MM.1S (cell line): ENCODE results near the gene PTGR3.

Experiments
- DNase-seq: peaks from one replicate; pipeline ENCODE4 v3.0.0-alpha.2; 2015
- H2AFZ ChIP-seq: fragments of 300-600 bp; sonication (generic); 2 replicates; pipeline ENCODE4 v1.6.0; 2016; ENCODE audit warnings: antibody characterized with exemption, low read length
- H3F3A ChIP-seq: fragments of 300-600 bp; sonication (generic); 2 replicates; pipeline ENCODE4 v1.6.1; 2016; ENCODE audit warnings: mild to moderate bottlenecking, antibody characterized with exemption, low read length, moderate library complexity, mixed read lengths; ENCODE audit not compliant: insufficient read depth
- H3K27ac ChIP-seq: fragments of 300-600 bp; sonication (generic); 2 replicates; pipeline ENCODE4 v1.5.1; 2016; ENCODE audit warnings: mild to moderate bottlenecking, low read length
- H3K27me3 ChIP-seq: fragments of 300-600 bp; sonication (generic); replicated peaks from 2 replicates; pipeline ENCODE4 v1.6.0; 2016; ENCODE audit warnings: low read length; ENCODE audit not compliant: insufficient read depth
- H3K36me3 ChIP-seq: fragments of 300-600 bp; sonication (generic); replicated peaks from 2 replicates; pipeline ENCODE4 v1.6.1; 2016; ENCODE audit warnings: mild to moderate bottlenecking, low read length, mixed read lengths; ENCODE audit not compliant: insufficient read depth
- H3K4me1 ChIP-seq: fragments of 300-600 bp; sonication (generic); 2 replicates; pipeline ENCODE4 v1.6.1; 2016; ENCODE audit warnings: low read length, mixed read lengths
- H3K4me2 ChIP-seq: fragments of 300-600 bp; sonication (generic); 2 replicates; pipeline ENCODE4 v1.6.0; 2016; ENCODE audit warnings: low read depth, low read length
- H3K4me3 ChIP-seq: fragments of 300-600 bp; sonication (generic); 2 replicates; pipeline ENCODE4 v1.5.1; 2016; ENCODE audit warnings: low read length, mixed read lengths
- H3K79me2 ChIP-seq: fragments of 300-600 bp; sonication (generic); 2 replicates; pipeline ENCODE4 v1.6.1; 2016; ENCODE audit warnings: mixed run types, low read length, mixed read lengths
- H3K9ac ChIP-seq: fragments of 300-600 bp; sonication (generic); 2 replicates; pipeline ENCODE4 v1.6.1; 2016; ENCODE audit warnings: low read length, mixed read lengths
- H3K9me2 ChIP-seq: fragments of 300-600 bp; sonication (generic); replicated peaks from 2 replicates; pipeline ENCODE4 v1.6.1; 2016; ENCODE audit warnings: mild to moderate bottlenecking, low read length, mixed read lengths; ENCODE audit not compliant: insufficient read depth
- H3K9me3 ChIP-seq: fragments of 300-600 bp; sonication (generic); replicated peaks from 2 replicates; pipeline ENCODE4 v1.6.1; 2016; ENCODE audit warnings: mild to moderate bottlenecking, low read length, mixed read lengths; ENCODE audit not compliant: insufficient read depth
- H4K20me1 ChIP-seq: fragments of 300-600 bp; sonication (generic); 2 replicates; pipeline ENCODE4 v1.6.1; 2016; ENCODE audit warnings: mild to moderate bottlenecking, low read length, moderate library complexity, mixed read lengths; ENCODE audit not compliant: insufficient read depth
- CTCF ChIP-seq: fragments of 300-600 bp; sonication (generic); IDR thresholded peaks from 2 replicates; pipeline ENCODE4 v1.5.1; 2016; ENCODE audit warnings: antibody characterized with exemption, low read length, mixed read lengths
- EZH2 ChIP-seq: fragments of 300-600 bp; sonication (generic); optimal IDR thresholded peaks from 2 replicates; pipeline ENCODE3; 2017; ENCODE audit warnings: low read depth, mild to moderate bottlenecking, antibody characterized with exemption, low read length, mixed read lengths
- EZH2phosphoT487 ChIP-seq: fragments of 300-600 bp; sonication (generic); IDR thresholded peaks from 2 replicates; pipeline ENCODE4 v1.6.1; 2018; ENCODE audit warnings: antibody characterized with exemption, low read length

PTGR3 gene

GRCh38 chr18:75212751-75213090 is 3.8 kb upstream of the PTGR3 start:
- H3K27ac ChIP-seq, result no peak overlapping the region
- no peaks in the 10 kb centered on the region for H3K27me3 ChIP-seq
- TF ChIP-seq EZH2phosphoT487, result no peak
- TF ChIP-seq EZH2, result no peak
- TF ChIP-seq CTCF, result no peak
- no peak overlapping the region for H3K4me3 ChIP-seq
- H3K36me3 ChIP-seq, result no peaks in the 10 kb centered on the region
- H3K79me2 ChIP-seq, result peaks cover 60% of the 10 kb centered on the region
- peaks cover under 1% of the 10 kb centered on the region; the same call in 1 of the 2 replicates for H3K4me1 ChIP-seq
- no peak for DNase-seq
- H3K9me2 ChIP-seq, result no peaks in the 10 kb centered on the region
- no peaks in the 10 kb centered on the region for H4K20me1 ChIP-seq
- H3F3A ChIP-seq, result peaks cover 21% of the 10 kb centered on the region
- H3K4me2 ChIP-seq, result peak overlapping the region; percentile 70
- H3K9ac ChIP-seq, result no peak overlapping the region
- no peaks in the 10 kb centered on the region for H3K9me3 ChIP-seq
- H2AFZ ChIP-seq, result no peak overlapping the region

GRCh38 chr18:75211953-75212750 is 3.2 kb upstream of the PTGR3 start:
- H3K79me2 ChIP-seq, result peaks cover 61% of the 10 kb centered on the region
- H3K9me3 ChIP-seq, result no peaks in the 10 kb centered on the region
- peak overlapping the region; percentile 37; the same call in 1 of the 2 replicates for H3K9ac ChIP-seq
- no peaks in the 10 kb centered on the region for H3K9me2 ChIP-seq
- H3K36me3 ChIP-seq, result no peaks in the 10 kb centered on the region
- peak; percentile 7 for DNase-seq
- TF ChIP-seq CTCF (no peak), EZH2phosphoT487 (no peak), EZH2 (no peak)
- H3K4me1 ChIP-seq, result peaks cover 6% of the 10 kb centered on the region
- H3K27ac ChIP-seq, result no peak overlapping the region
- H3F3A ChIP-seq, result peaks cover 21% of the 10 kb centered on the region
- H3K4me3 ChIP-seq, result peak overlapping the region; percentile 65
- no peaks in the 10 kb centered on the region for H3K27me3 ChIP-seq
- no peaks in the 10 kb centered on the region for H4K20me1 ChIP-seq
- H2AFZ ChIP-seq, result peak overlapping the region; percentile 63
- H3K4me2 ChIP-seq, result peak overlapping the region; percentile 70

DNA sequence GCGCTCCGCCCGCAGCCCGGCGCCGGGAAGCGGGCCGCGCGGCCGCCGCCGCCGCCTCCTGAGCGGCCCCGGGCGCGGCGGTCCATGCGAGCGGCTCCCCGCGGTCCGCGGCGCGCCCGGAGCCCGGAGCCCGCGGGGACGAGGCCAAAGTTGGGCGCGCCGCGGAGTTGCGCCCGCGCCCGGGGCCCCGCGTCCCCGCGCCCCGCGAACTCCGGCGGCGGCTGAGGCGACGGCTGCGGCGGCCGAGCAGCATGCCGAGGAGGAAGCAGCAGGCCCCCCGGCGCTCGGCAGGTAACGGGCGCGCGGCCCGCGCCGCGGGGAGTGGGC is 2.6 kb upstream of the PTGR3 start:
- Histone ChIP-seq H3K9ac (peak overlapping the region; percentile 37; the same call in 1 of the 2 replicates), H3K27ac (no peak overlapping the region), H3K27me3 (no peaks in the 10 kb centered on the region), H3K9me2 (no peaks in the 10 kb centered on the region), H3K79me2 (peaks cover 62% of the 10 kb centered on the region), H3F3A (peaks cover 21% of the 10 kb centered on the region), H3K9me3 (no peaks in the 10 kb centered on the region), H2AFZ (peak overlapping the region; percentile 63; the same call in 1 of the 2 replicates), H3K4me1 (peaks cover 8% of the 10 kb centered on the region), H3K4me3 (peak overlapping the region; percentile 65), H3K36me3 (no peaks in the 10 kb centered on the region), H4K20me1 (no peaks in the 10 kb centered on the region), H3K4me2 (no peak overlapping the region)
- DNase-seq, result peak; percentile 9
- no peak for TF ChIP-seq EZH2
- TF ChIP-seq CTCF, result no peak
- no peak for TF ChIP-seq EZH2phosphoT487
